Measurements from ENCODE around the gene NCCRP1.

NCCRP1 gene

DNA sequence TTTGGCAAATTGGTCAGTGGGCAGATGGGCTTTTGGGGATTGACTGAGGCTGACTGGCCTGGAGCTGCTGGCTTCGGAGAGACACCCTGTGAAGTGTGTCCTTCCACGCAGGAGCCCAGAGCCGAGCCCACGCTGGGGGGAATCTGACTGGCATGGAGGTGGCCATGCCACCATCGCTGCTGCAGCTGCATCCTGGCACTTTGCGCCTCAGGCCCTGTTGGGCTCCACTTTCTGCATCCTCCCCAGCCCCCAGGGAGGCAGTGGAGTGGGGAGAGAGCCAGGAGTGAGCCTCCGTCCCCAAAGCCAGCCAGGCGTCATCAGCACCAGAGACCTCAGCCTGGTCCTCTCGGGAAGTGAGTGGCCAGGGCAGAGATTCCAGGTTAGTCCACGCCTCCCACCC is 17.0 kb upstream of the NCCRP1 start:
- no peak for DNase-seq (ENCODE audit: low read depth in 4 of 4, low spot score in 1 of 4)

DNA sequence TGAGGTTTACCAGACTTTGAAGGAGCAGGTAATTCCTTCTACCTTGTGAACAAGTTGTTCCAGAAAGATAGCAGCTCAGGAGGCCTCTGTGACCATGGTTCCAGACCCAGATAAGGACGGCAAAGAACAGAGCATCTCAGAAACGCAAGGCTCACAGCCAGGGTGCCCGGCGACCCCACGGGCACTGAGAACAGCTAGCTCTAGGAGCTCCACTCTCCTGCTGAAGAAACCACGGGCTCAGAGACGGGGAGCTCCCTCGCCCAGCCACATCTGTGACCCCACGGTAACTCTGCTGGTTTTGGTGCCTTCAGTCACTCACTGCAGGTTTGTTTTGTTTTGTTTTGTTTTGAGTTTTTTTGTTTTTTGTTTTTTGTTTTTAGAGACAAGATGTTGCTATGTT is 16.0 kb upstream of the NCCRP1 start:
- DNase-seq (ENCODE audit: low read depth in 4 of 4, low spot score in 1 of 4), result no peak

DNA sequence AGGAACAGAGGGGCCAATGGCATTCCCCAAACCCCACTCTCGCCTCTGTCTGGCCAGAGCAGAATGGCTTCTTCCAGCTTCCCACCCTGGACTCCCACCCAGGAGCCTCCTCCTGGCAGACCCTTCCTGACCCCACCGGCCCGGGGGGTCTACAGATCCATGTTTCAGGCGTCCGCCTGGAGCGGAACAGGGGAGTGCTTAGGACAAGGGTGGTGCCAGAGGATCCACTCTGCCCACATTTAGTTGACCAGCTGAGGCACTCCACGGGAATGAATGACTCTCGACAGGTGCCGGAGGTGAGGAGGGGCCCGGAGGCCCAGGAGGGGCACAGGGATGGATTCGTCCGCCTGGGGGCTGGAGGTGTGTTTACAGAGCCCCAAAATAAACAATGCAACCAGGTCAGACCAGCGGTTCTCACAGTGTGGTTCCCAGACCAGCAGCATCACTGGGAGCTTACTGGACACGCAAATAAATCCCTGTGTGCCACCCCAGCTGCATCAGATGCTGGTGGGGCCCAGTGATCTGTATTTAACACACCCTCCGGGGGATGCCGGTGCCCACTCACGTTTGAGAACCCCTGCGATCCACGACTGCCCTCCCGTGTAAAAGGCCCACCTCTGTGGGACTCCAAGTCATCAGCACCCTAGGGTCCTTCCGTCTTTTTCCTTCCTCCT is 15.1 kb upstream of the NCCRP1 start:
- DNase-seq (ENCODE audit: low read depth in 4 of 4, low spot score in 1 of 4), result no peak

DNA sequence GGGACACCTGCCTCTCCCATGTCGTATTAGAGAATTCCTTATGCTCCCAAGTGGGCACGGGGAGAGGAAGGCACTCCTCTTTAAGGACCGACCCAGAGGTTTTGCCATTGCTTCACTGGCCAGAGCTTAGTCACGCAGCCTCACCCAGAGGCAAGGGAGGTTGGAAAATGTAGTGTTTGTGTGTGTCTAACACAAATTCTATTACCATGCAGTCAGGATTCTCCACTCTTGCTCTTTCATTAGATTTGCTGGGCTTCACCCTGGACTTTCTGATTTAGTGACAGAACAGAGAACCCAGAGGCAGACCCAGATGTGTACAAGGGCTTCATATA is 14.6 kb upstream of the NCCRP1 start:
- no peak for DNase-seq (ENCODE audit: low read depth in 4 of 4, low spot score in 1 of 4)

DNA sequence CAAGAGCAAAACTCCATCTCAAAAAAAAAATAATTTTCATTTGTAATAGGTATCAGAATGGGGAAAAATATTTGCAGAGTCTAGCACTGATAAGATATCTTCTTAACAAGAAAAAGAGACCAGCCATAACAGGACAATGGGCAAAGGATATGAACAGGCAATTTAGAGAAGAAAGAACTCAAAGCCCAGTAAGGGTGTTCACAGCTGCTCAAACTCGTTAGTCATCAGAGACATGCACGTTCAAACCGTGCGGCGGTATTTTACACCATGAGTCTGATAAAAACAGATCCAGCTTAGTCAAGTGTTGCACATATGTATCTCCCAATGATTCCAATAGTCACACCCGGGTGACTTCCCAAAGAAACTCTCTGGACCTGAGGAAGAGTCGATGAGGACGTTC is 13.7 kb upstream of the NCCRP1 start:
- no peak for DNase-seq (ENCODE audit: low read depth in 4 of 4, low spot score in 1 of 4)

DNA sequence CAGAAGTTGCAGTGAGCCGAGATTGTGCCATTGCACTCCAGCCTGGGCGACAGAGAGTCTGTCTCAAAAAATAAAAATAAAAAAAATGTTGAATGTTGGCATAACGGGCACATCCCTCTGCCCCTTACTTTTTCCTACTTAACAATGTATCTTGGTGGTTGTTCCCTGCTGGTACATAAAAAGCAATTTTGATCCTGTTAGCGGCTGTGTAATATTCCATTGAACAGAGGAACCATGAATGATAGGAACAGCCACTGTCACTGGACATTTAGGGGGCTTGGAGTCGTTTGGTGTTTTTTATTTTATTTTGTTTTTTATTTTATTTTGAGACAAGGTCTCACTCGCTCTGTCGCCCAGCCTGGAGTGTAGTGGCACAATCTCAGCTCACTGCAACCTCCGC is 10.4 kb upstream of the NCCRP1 start:
- DNase-seq (ENCODE audit: low read depth in 4 of 4, low spot score in 1 of 4), result no peak

DNA sequence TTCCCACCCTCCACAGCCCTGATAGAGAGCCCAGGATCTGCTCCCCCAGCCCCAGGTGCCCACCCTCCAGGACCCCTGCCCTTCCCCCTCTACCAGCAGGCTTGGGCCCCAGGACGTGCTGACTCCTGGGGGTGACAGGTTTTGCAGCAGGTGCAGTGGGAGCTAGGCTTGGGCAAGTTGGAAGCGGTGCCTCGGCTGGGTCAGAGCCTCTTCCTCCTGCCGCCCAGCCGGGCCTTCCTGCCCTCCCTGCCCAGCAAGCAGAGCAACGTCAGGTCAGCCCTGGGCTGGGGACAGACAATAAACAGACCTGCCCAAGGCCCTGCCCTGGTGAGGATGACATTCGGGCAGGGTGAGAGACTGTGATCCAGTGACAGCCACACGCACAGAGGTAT is 9.2 kb upstream of the NCCRP1 start:
- no peak for DNase-seq (ENCODE audit: low read depth in 4 of 4, low spot score in 1 of 4)

DNA sequence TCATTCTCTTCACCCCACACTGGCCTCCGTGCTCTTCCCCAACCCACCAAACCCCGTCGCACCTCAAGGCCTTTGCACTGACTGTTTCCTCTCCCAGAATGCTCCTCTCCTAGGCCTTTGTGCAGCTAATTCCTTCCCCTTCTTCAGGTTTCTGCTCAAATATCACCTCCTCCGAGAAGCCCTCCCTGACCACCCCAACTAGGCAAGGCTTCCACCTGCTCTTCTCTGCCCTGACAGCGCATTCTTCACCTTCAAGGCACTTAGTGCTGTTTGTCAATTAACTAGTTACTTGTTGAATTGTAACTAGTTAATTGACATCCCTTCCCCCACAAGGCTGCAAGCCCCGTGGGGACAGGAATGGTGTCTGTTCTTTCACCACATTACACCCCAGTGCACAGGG is 7.8 kb upstream of the NCCRP1 start:
- no peak for DNase-seq (ENCODE audit: low read depth in 4 of 4, low spot score in 1 of 4)

DNA sequence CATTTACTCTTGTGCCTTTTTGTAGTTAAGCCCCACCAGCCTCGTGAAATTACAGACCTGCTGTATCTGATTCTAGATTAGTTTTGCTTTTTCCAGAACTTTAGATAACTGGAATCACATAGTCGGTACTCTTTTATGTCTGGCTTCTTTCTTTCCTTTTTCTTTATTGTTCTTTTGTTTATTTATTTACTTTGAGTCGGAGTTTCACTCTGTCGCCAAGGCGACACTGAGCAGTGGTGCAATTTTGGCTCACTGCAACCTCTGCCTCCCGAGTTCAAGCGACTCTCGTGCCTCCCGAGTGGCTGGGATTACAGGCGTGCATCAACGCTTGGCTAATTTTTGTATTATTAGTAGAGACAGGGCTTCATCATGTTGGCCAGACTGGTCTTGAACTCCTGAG is 6.0 kb upstream of the NCCRP1 start:
- no peak for DNase-seq (ENCODE audit: low read depth in 4 of 4, low spot score in 1 of 4)

DNA sequence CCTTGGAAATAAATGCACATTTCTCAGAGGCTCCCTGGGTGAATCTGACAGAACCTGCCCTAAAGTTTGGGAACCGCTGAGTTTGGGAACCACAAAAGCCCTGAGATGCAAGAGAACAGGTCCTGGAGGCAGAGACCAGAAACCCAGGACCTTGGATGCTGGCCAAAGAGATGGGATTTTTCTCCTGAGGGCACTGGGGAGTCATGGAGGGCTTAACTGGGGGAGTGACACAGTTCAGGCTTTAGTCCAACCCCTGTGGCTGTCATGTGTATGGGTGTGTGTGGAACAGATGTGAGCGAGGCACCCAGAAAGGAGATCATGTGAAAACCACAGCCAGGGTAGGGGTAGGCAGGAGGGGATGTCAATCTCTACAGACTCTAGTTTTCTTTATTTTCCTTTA is 3.9 kb upstream of the NCCRP1 start:
- DNase-seq (ENCODE audit: low read depth in 4 of 4, low spot score in 1 of 4), result no peak

DNA sequence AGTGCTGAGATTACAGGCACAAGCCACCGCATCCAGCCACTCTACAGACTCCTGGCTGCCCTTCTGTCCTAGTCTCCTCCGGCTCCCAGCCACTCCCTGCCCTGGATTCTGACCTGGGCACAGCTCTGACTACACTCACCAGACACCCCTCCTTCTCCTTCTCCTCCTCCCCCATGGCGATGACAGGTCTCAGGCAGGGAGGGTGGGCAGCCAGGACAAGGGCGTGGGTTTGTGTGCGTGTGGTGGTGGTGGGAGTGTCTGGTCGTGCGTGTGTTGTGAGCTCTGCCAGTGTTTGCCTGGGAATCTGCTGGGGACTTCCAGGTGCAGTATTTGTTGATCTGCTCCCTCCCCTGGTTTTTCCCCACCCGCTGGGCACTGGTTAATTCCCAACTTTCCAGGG is 3.0 kb upstream of the NCCRP1 start:
- DNase-seq (ENCODE audit: low read depth in 4 of 4, low spot score in 1 of 4), result no peak

DNA sequence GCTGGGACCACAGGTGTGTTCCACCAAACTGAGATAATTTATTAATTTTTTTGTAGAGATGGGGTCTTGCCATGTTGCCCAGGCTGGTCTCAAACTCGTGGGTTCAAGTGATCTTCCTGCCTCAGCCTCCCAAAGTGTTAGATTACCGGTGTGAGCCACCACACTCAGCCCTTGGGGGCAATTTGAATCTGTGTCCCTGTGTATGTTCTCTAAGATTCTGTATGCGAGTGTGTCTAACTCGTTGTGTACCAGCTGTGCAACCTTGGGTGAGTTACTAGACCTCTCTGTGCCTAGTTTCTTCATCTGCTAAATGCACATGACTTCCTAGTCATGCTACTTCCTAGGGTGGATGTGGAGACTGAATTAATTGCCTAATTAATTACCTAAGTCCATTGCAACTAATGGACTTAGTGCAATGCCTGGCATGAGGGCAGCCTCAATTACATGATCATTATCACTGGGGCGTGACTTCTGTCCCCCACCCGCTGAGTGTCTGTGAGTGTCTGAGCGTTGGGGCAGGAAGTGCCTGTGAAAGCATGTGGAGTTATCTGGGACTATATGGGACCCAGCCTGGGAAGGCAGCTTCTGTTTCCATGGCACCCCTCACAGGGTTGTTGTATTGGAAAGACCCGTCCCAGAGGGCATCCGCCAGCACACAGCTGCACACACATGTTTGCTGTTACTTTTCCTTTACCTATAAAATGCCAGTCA is 1.8 kb upstream of the NCCRP1 start:
- no peak for DNase-seq (ENCODE audit: low read depth in 4 of 4, low spot score in 1 of 4)

DNA sequence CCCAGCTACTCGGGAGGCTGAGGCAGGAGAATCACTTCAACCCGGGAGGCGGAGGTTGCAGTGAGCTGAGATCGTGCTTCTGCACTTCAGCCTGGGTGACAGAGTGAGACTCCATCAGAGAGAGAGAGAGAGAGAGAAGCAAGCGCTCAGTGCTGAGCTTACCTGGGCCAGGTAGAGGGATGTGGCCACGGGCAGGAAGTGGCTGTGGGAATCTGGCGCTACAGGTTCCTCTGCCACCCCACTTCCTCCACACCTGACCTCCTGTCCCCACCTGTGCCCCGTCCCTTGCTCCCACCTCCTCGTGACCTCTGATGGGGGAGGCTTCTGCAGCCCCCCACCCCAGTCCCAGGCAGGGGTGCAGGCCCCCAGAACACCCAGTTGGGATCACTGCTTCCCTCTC is 1.0 kb upstream of the NCCRP1 start:
- no peak for DNase-seq (ENCODE audit: low read depth in 4 of 4, low spot score in 1 of 4)

DNA sequence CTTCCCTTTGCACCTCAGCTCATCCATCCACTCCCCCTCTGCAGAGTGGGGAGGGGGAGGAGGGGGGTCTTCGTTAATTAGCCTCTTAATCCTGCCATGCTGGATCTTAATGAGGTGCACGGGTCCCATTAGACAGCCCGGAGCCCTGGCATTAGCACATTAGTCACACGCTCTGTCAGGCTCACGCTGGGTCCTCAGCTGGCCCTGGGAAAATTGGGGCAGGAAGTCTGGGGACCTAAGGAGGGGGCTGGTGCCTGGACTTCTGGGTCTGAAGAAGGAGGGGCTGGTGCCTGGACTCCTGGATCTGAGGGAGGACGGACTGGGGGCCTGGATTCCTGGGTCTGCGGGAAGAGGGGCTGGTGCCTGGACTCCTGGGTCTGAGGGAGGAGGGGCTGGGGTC is 444 bp upstream of the NCCRP1 start:
- DNase-seq (ENCODE audit: low read depth in 4 of 4, low spot score in 1 of 4), result no peak

DNA sequence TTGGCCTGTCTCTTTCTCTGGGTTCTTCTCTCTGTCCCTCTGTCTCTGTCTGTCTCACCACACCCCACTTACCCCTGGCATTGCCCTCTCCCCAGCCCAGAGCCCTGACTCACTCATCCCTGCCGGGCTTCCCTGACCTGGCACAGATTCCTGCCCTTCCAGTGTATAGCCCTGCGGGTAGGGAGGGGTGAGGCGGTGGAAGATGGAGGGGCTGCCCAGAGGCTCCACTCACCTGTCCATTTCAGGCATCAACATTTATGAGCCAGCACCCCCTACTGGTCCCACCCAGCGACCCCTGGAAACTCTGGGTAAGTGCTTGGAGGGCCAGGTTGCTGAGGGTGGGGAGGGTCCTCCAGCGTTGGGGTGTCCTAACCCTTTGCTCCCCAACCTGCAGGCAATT is 1.0 kb downstream of the NCCRP1 start:
- DNase-seq (ENCODE audit: low read depth in 4 of 4, low spot score in 1 of 4), result no peak

DNA sequence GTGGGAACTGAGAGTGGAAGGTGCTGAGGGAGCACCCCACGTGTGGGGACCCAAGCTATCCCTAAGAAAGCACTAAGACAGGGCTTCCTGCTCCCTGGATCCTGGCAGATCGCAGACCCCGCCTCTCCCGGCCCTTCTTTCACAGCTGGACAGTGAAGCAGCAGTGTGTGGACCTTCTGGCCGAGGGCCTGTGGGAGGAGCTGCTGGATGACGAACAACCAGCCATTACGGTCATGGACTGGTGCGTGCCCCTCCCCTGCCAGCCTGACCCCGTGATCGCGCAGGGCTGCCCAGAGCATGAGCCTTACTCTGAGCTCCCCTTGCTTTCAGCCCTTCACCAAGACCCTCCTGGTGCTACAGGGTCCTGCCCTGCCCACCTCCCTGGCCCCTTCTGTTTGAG is 2.3 kb downstream of the NCCRP1 start:
- DNase-seq (ENCODE audit: low read depth in 4 of 4, low spot score in 1 of 4), result no peak

DNA sequence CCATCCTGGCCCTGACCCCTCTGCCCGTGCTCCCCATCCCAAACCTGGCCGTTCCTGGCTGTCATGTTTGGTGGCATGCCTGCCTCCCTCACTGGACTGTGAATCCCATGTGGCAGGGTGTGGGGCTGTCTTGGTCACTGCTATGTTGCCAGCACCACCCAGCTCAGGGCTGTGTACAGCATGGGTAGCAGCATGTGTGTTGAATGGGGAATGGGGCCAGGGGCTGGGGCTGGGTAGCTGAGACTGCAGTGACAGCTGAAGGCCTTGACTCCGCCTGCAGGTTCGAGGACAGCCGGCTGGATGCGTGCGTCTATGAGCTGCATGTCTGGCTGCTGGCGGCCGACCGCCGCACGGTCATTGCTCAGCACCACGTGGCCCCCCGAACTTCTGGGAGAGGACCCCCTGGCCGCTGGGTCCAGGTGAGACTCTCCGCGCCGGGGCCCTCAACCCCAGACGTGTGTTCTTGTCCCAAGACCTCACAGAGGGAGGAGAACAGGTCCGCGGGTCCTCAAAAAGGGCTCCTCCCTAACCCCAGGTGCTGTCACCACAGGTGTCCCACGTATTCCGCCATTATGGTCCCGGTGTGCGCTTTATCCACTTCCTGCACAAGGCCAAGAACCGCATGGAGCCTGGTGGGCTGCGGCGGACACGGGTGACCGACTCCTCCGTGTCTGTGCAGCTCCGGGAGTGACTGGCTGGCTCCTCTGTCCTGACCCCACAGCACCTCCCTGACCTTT is 3.5 kb downstream of the NCCRP1 start:
- no peak for DNase-seq (ENCODE audit: low read depth in 4 of 4, low spot score in 1 of 4)

DNA sequence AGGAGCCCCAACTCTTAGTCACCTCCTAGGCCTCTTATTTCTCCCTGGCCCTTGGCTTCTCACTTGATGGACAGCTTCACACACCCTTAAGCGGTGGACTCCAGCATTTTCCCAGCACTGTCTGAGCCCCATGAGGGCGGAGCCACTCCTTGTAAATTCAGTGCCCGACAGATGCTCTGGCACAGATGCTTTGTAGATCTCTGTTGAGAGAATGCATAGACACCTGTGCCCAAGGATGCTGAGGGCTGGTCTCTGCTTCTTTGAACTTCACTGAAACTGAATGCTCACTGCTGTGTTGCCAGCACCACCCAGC is 4.0 kb downstream of the NCCRP1 start:
- no peak for DNase-seq (ENCODE audit: low read depth in 4 of 4, low spot score in 1 of 4)

DNA sequence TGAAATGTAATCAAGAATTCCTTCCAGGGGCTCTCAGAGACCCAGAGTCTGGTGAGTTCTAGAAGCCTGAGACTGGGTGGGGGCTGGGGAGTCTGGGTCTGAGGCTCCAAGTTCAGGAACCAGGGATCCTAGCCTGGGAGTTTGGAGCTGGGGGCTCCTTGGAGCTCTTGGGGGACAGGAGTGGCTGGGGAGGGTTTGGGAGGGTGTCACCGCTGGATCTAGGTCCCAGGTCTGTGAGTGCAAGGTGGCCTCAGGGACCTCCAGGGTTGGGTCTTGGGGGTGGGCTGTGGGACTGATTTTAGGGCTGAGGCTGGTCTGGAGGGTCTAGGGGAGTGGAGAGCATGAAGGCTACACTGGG is 6.2 kb downstream of the NCCRP1 start:
- no peak for DNase-seq (ENCODE audit: low read depth in 4 of 4, low spot score in 1 of 4)

DNA sequence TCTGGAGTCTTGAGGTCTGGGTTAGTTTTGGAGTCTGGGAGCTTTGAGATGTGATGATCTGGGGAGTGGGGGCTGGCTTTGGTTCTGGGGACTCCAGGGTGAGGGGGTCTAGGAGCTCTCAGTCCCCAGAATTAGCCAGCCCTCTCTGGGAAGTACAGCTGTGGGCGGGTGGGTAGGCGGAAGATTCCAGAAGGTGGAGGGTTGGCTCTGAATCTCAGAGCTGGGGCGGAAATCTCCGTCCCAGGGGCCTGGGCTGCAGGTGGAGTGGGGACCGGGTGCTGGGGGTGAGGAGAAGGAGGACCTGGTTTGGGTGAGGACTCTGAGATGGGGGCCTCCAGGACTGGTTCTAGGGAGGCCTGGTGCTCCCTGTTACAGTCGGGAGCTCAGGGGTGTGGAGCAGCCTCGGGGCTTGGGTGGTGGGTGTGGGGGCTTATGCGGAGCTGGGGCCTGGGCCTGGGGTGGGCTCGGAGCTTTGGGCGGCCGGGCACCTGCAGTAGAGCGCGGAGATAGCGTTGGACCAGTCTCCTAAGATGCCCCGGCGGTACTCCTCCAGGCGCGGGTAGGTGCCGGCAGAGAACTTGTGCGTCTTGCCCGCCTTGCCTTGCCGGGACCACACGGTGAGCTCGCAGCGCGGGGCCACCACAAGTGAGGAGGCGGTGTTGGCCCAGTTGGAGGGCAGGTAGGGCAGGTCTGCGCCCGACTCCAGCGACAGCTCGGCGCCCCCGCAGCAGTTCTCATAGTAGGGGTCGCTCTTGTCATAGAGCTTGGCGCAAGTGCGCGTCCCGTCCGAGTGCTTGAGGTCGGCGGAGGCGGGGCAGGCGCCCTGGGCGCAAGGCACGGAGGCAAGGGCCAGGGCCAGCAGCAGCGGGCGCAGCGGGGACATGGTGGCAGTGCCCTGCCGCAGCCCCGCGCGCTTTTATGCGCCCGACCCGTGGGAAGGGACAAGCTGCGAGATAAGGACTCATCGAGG is 6.9 kb downstream of the NCCRP1 start, which contains the start of gene SYCN:
Gene SYCN (minus strand): TSS at position 892 of the 970 bp plus-strand sequence. CDS start 9 bp downstream, at position 883.
- DNase-seq (ENCODE audit: low read depth in 4 of 4, low spot score in 1 of 4), result no peak

DNA sequence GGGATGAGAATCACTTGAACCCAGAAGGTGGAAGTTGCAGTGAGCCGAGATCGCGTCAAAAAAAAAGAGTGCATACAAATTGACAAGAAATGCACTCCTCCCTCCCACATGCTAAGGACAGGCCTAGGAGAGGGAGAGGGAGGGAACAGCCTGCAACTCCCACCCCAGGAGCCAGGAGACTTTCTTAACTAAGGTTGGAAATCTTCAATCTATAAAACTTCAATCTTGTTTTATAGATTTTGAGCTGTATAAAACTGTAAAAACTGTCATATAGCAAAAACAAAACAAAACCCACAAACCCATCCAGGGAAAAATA is 8.6 kb downstream of the NCCRP1 start:
- DNase-seq (ENCODE audit: low read depth in 4 of 4, low spot score in 1 of 4), result no peak

DNA sequence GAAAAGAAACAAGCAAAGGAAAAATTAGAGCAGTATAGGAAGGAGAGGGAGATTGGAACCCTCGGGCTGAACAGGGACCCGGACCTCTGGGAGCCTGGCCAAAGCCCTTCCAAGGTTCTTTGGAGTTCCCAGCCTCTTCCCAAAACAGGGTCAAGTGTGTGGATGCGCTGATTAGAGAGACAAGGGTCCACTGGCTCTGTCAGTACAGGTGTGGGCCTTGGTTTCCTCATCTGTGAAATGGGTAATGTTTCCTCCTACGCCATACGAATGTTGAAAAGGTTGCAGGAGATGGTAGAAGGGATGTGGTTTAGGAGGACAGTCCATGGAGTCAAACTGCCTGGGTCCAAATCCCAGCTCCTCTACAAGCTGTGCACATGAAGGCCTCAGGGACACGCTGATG is 9.4 kb downstream of the NCCRP1 start:
- no peak for DNase-seq (ENCODE audit: low read depth in 4 of 4, low spot score in 1 of 4)
